GM18519 (cell line): Measurements from ENCODE around the gene LGALS9.
"Not testable (repeated sequence)": the region's sequence is repeated elsewhere in the genome, so short reads cannot be mapped to it uniquely, and the experiment has no call there.

Experiments used
- ATAC-seq: cut with Tn5 transposase; IDR thresholded peaks from one replicate; pipeline ENCODE4 v1.9.1; 2021; ENCODE audit warnings: mild to moderate bottlenecking, moderate library complexity; ENCODE audit not compliant: unreplicated experiment, low FRiP score

LGALS9 gene

DNA sequence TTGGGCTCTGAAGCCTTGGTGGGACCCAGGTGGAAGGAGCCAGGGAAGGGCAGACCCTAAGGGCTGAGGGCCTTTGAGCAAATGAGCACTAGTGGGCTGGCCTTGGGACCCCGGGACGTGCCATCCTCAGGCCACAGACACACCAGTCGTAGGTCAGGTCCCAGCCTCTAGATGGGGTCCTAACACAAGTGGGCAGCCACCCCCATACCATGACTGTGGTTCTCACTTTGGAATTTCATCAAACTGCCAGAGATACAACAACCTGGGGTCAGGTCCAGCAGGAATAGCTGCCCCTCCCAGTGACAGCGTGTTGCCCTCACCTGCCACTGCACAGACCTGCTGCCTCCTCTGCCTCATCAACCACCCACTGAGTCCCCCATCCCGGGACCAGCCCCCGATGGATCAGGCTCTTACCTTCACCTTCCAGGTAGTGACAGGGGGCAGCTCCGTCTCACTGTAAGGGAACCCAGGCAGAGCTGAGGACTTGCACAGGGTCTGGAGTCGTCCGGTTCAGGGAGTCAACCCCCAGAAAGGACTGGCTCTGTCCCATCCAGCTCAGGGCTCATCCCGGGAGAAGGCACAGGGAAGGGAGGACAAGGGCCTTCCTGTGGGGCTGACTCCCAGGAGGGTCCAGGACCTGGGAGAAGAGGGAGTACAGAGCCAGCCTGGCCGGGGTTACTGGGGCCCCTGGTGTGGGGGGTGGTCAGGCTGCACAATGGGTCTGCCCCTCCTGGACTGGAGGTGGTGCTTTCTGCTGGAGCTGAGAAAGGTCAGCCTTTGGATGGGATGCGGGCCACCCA is 40.0 kb downstream of the LGALS9 start:
- ATAC-seq: no peak

DNA sequence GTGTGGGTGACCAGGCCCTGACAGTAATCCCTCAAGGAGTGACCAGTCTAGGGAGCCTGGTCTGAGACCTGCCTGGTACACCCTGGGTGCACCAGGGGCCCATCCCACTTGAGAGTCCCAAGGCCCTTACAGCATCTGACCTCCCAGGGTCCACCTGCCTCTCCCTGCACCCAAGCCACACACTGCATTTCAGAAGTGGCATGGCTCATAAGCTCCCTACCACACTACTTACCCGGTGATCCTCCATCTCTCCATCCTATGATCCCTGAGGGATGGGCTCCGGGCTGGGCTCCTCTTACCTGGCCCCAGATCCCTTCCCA is 40.6 kb downstream of the LGALS9 start:
- no peak for ATAC-seq

DNA sequence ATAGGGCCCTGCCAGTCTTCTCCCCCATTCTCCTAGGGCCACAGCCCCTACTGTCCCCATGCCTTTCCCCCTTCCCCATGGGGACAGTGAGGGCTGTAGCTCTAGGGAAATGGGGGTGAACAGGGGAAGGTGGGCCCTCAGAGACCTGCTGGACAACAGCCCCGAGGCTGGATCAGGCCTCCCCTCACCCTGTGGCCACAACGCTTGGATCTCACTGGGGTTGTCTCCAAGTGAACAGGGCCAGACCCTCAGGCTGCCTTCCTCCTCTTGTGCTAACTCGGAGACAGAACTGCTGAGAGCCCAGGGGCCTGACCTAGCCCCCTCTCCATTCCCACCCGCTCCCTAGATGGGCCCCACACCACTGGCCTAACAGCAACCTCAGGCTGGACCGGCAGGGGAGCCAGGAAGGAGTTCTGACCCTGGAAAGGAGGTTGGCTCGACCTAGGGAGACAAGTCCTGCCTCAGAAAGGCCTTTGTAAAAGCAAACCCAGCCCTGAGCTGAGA is 41.0 kb downstream of the LGALS9 start:
- not testable (repeated sequence) for ATAC-seq

DNA sequence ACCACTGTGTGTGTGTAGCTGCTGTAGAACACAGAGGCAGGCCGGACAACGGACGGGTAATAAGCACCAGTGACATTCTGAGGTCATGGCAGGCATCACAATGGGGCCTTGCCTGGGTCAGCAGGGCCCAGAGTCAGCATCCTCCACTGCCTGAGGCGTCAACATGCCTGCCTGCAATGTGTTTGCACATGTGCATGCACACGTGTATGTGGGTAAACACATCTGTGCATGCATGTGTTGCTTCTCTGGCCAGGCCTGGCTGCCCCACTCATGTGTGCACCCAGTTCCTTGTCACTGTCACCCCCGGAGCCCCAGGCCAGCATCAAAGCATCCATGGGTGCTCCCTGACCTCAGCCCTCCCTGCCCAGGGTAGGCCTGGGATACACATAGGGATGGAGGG is 43.3 kb downstream of the LGALS9 start:
- no peak for ATAC-seq

DNA sequence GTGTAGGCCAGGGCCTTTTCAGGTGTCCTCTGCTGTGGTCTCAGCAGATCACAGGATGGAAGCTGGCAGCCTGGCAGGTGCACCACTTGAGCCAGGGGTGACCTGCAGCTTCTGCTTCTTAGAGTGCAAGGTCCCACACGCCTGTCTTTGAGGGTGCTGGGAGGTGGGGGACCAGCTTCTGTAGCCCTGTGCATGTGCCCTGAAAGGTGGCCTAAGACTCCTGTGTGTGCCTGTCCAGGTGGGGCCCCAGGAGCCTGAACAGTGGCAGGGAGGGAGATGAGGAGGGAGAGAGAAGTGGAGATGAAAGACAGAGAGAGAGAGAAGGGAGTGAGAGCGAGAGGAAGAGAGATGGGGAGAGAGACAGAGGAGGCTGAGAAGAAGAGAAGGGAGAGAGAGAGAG is 46.2 kb downstream of the LGALS9 start:
- ATAC-seq: no peak

DNA sequence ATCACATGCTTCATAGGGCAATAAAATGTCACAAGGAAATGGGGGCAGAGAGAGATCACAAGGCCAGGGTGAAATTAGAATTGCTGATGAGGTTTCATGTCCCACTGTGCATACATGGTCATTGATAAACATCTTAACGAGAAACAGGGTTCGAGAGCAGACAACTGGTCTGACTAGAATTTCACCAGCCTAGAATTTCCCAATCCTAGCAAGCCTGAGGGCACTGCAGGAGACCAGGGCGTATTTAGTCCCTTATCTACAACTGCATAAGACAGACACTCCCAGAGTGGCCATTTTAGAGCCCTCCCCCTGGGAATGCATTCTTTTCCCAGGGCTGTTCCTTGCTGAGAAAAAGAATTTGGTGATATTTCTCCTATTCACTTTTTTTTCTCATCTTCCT is 55.3 kb downstream of the LGALS9 start:
- not testable (repeated sequence) for ATAC-seq

DNA sequence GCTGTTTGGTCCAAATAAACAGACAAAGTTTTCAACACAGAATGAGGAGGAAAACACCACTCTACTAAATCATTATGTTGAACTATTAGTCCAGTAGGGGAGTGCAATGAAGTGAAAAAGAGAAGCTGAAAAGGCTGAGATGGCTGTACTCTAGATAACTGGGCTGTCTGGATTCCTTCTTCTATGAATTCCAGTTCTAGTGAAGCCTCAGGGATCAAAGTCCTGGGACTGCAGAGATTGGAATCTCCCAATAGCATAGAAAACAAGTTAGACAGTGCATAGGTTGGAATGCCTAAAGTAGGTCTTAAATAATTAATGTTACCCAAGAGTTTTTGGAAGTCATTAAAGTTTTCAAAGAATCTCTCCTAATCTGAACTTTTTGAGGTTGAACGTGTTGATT is 59.9 kb downstream of the LGALS9 start:
- ATAC-seq: no peak

DNA sequence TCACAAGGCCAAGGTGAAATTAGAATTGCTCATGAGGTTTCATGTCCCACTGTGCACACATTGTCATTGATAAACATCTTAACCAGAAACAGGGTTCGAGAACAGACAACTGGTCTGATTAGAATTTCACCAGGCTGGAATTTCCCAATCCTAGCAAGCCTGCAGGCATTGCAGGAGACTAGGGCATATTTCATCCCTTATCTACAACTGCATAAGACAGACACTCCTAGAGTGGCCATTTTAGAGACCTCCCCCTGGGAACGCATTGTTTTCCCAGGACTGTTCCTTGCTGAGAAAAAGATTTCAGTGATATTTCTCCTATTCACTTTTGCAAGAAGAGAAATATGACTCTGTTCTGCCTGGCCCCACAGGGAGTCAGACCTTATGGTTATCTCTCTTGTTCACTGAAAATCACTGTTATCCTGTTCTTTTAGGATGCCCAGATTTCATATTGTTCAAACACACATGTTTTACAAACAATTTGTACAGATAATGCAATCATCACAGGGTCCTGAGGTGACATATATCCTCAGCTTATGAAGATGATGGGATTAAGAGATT is 64.3 kb downstream of the LGALS9 start:
- not testable (repeated sequence) for ATAC-seq
